Measurements from ENCODE around the gene PLXNC1. TPM values are rescaled to one million over a fixed set of nuclear protein-coding genes. Genes with fewer than 3 reads are reported as not detected.

Gene PLXNC1
- total and polyA plus RNA-seq, 8 donors, result 0.40 to 16.5 (median 2.6) TPM

- no peak overlapping the region for H3K27ac ChIP-seq
- 85 to 96% (median 94%) methylated on average over 2 of the region's 2 CpGs for WGBS, 5 donors
- no peak for DNase-seq
- intact Hi-C loops (cut with DNase I; ENCODE audit: low total_unique reads), result no loop called here
- no peaks in the 10 kb centered on the region for H3K36me3 ChIP-seq
- TF ChIP-seq POLR2A (IDR thresholded peaks at IDR 0.05), result no peak
- TF ChIP-seq CTCF (IDR thresholded peaks at IDR 0.05), result no peak
- no peak for TF ChIP-seq POLR2AphosphoS5 (IDR thresholded peaks at IDR 0.05)
- TF ChIP-seq EP300 (IDR thresholded peaks at IDR 0.05), result no peak
- no peaks in the 10 kb centered on the region for H3K27me3 ChIP-seq
- no peaks in the 10 kb centered on the region for H3K4me1 ChIP-seq
- H3K4me3 ChIP-seq, result no peak overlapping the region
- H3K9me3 ChIP-seq, result peaks cover 0 to 6% (median 0%) of the 10 kb centered on the region in 4 donors
Measured at GRCh38 chr12:94116191-94116590, 32.2 kb upstream of the PLXNC1 start.

GRCh38 chr12:94121886-94122285, 26.5 kb upstream of the PLXNC1 start:
- 31 to 68% (median 36%) methylated on average over 3 of the region's 3 CpGs for WGBS, 5 donors
- Histone ChIP-seq H3K27me3 (peaks cover 0 to 8% (median 0%) of the 10 kb centered on the region in 3 donors), H3K4me3 (no peak overlapping the region), H3K4me1 (peaks cover 0 to 10% (median 0%) of the 10 kb centered on the region in 4 donors), H3K9me3 (no peaks in the 10 kb centered on the region), H3K27ac (no peak overlapping the region), H3K36me3 (no peaks in the 10 kb centered on the region)
- DNase-seq, result no peak
- intact Hi-C loops (cut with DNase I; ENCODE audit: low total_unique reads), result no loop called here
- no peak for TF ChIP-seq CTCF (IDR thresholded peaks at IDR 0.05)
- TF ChIP-seq POLR2A (IDR thresholded peaks at IDR 0.05), result no peak
- no peak for TF ChIP-seq POLR2AphosphoS5 (IDR thresholded peaks at IDR 0.05)
- TF ChIP-seq EP300 (IDR thresholded peaks at IDR 0.05), result no peak

- no peak overlapping the region for H3K4me3 ChIP-seq
- H3K4me1 ChIP-seq, result peaks cover 0 to 10% (median 0%) of the 10 kb centered on the region in 4 donors
- no peaks in the 10 kb centered on the region for H3K9me3 ChIP-seq
- intact Hi-C loops (cut with DNase I; ENCODE audit: low total_unique reads), result no loop called here
- H3K27ac ChIP-seq, result no peak overlapping the region
- no peaks in the 10 kb centered on the region for H3K36me3 ChIP-seq
- peaks cover 0 to 8% (median 0%) of the 10 kb centered on the region in 3 donors for H3K27me3 ChIP-seq
- TF ChIP-seq POLR2A (IDR thresholded peaks at IDR 0.05) (no peak), CTCF (IDR thresholded peaks at IDR 0.05) (no peak), POLR2AphosphoS5 (IDR thresholded peaks at IDR 0.05) (no peak), EP300 (IDR thresholded peaks at IDR 0.05) (no peak)
- DNase-seq, result no peak
- 69 to 79% (median 73%) methylated on average over 3 of the region's 3 CpGs for whole genome bisulfite sequencing, 5 donors
Measured at GRCh38 chr12:94122591-94122990, 25.8 kb upstream of the PLXNC1 start.

- H3K4me1 ChIP-seq, result peaks cover 0 to 10% (median 0%) of the 10 kb centered on the region in 4 donors
- intact Hi-C loops (cut with DNase I; ENCODE audit: low total_unique reads), result no loop called here
- no peaks in the 10 kb centered on the region for H3K9me3 ChIP-seq
- DNase-seq, result no peak
- H3K27ac ChIP-seq, result no peak overlapping the region
- 79 to 88% (median 85%) methylated on average over 2 of the region's 2 CpGs for WGBS, 5 donors
- no peak overlapping the region for H3K4me3 ChIP-seq
- H3K27me3 ChIP-seq, result peaks cover 0 to 8% (median 0%) of the 10 kb centered on the region in 3 donors
- no peaks in the 10 kb centered on the region for H3K36me3 ChIP-seq
- TF ChIP-seq POLR2A (IDR thresholded peaks at IDR 0.05) (no peak), POLR2AphosphoS5 (IDR thresholded peaks at IDR 0.05) (no peak), CTCF (IDR thresholded peaks at IDR 0.05) (no peak), EP300 (IDR thresholded peaks at IDR 0.05) (no peak)
Measured at GRCh38 chr12:94123127-94123526, 25.2 kb upstream of the PLXNC1 start.
